ENCODE measurements around the gene MAPK12. TPM values are rescaled to one million over a fixed set of nuclear protein-coding genes. Genes with fewer than 3 reads are reported as not detected.

MAPK12 gene
- total and polyA plus RNA-seq, 2 of the 8 experiments (the other 6 are each of a cell fraction or from before 2014, with no cell fraction given), result 17.3 to 20.3 TPM

- Histone ChIP-seq H4K91ac (replicated peaks; ENCODE audit: insufficient read length, low read length) (no peak overlapping the region), H4K8ac (ENCODE audit: extremely low read depth, insufficient read depth, low read length) (no peak overlapping the region), H3K4me1 (replicated peaks in 1 of 4; ENCODE audit: control insufficient read depth in 3 of 4, insufficient read depth in 4 of 4, low read length in 3 of 4) (peaks cover 0 to 2% (median 0%) of the 10 kb centered on the region in 4 experiments; a peak in 2 of 7 replicates), H3K56ac (replicated peaks; ENCODE audit: insufficient read length, low read depth, low read length) (no peak overlapping the region), H3K14ac (ENCODE audit: insufficient read length) (no peak overlapping the region), H4K20me1 (replicated peaks in 1 of 2; ENCODE audit: control insufficient read depth in 1 of 2, insufficient read depth in 2 of 2, low read length in 2 of 2) (peaks cover 0 to 10% of the 10 kb centered on the region in 2 experiments), H2BK5ac (ENCODE audit: low read depth, low read length) (no peak overlapping the region), H3K4me2 (ENCODE audit: insufficient read depth in 1 of 2, low read depth in 2 of 2, low read length in 2 of 2) (no peak overlapping the region), H3K27me3 (replicated peaks in 1 of 4; ENCODE audit: control insufficient read depth in 3 of 4, extremely low read depth in 1 of 4, insufficient read depth in 3 of 4, low read length in 3 of 4) (no peaks in the 10 kb centered on the region), H2BK15ac (ENCODE audit: low read length) (no peak overlapping the region), H3K79me1 (ENCODE audit: low read depth, low read length) (no peaks in the 10 kb centered on the region), H2BK20ac (ENCODE audit: low read length) (no peak overlapping the region), H3K18ac (ENCODE audit: extremely low read depth, low read length) (no peak overlapping the region), H3K36me3 (ENCODE audit: control insufficient read depth in 2 of 4, insufficient read depth in 4 of 4, low read length in 3 of 4) (peaks cover 26 to 87% (median 45%) of the 10 kb centered on the region in 4 experiments), H4K5ac (ENCODE audit: insufficient read length, low read depth, low read length) (no peak overlapping the region), H3K23me2 (ENCODE audit: low read depth, low read length) (no peaks in the 10 kb centered on the region), H3K27ac (ENCODE audit: low read depth, low read length) (no peak overlapping the region), H3K4ac (replicated peaks; ENCODE audit: insufficient read length, low read depth, low read length) (no peak overlapping the region), H2AFZ (ENCODE audit: low read length) (no peak overlapping the region), H3K4me3 (ENCODE audit: extremely low read depth in 1 of 4, insufficient read depth in 2 of 4, low read depth in 3 of 4, low read length in 4 of 4) (no peak overlapping the region), H3K23ac (ENCODE audit: insufficient read length) (no peak overlapping the region), H2BK12ac (ENCODE audit: low read depth, low read length) (no peak overlapping the region), H3K9ac (replicated peaks in 1 of 4; ENCODE audit: extremely low read depth in 1 of 4, low read depth in 3 of 4, low read length in 3 of 4) (no peak overlapping the region), H3K9me3 (ENCODE audit: insufficient read depth in 2 of 2, low read depth in 1 of 2, low read length in 1 of 2) (peaks cover 3 to 12% of the 10 kb centered on the region in 2 experiments; a peak in 3 of 4 replicates), H3K79me2 (ENCODE audit: control insufficient read depth in 1 of 2, insufficient read depth in 2 of 2, low read length in 2 of 2) (no peaks in the 10 kb centered on the region), H2AK5ac (ENCODE audit: low read depth, low read length) (no peak overlapping the region), H2BK120ac (replicated peaks; ENCODE audit: low read depth, low read length) (no peak overlapping the region)
- FAIRE-seq (no peak), DNase-seq (ENCODE audit: low read depth in 1 of 2, low spot score in 2 of 2) (no peak)
- WGBS, 2 experiments (ENCODE audit: extremely low coverage in 1 of 2, insufficient coverage in 1 of 2, insufficient read length in 1 of 2, insufficient replicate concordance in 2 of 2, low coverage in 1 of 2, low lambda C conversion rate in 2 of 2, missing lambda C conversion rate in 1 of 2), result 92% methylated on average over 33 of the region's 36 CpGs; no CpG with 5 or more reads in 1 of the 2 experiments
- POLR2A ChIA-PET (ENCODE audit: partially characterized antibody), result interaction anchor here (1.0 to 1.2 kb wide), 3 partner anchors 12 to 161 kb away, joined by 3 to 6 read pairs (median 4); no protein-coding TSS in a partner anchor
- CTCF ChIA-PET (ENCODE audit: partially characterized antibody), result interaction anchor here (1.2 to 3.5 kb wide), 4 partner anchors 9 to 60 kb away, joined by 3 to 11 read pairs (median 5); no protein-coding TSS in a partner anchor
- no peak for TF ChIP-seq SP2 (IDR thresholded peaks at IDR 0.05; ENCODE audit: low read length)
- no peak for TF ChIP-seq POU5F1 (IDR thresholded peaks at IDR 0.05; ENCODE audit: low read depth, low read length)
- TF ChIP-seq BRCA1 (IDR thresholded peaks at IDR 0.05; ENCODE audit: low read depth, low read length), result no peak
- no peak for TF ChIP-seq CHD1 (IDR thresholded peaks at IDR 0.05; ENCODE audit: low read depth, low read length)
- TF ChIP-seq SIN3A (conservative IDR thresholded peaks at IDR 0.05 in 1 of 2, IDR thresholded peaks at IDR 0.05 in 1 of 2; ENCODE audit: low read depth in 1 of 2, low read length in 2 of 2), result no peak
- no peak for TF ChIP-seq RAD21 (IDR thresholded peaks at IDR 0.05 in 1 of 2, conservative IDR thresholded peaks at IDR 0.05 in 1 of 2; ENCODE audit: low read depth in 2 of 2, low read length in 2 of 2)
- no peak for TF ChIP-seq FOSL1 (IDR thresholded peaks at IDR 0.05; ENCODE audit: insufficient read depth, low read depth, low read length)
- no peak for TF ChIP-seq SP4 (IDR thresholded peaks at IDR 0.05; ENCODE audit: low read length)
- no peak for TF ChIP-seq SAP30 (IDR thresholded peaks at IDR 0.05; ENCODE audit: insufficient read depth, insufficient replicate concordance, low read length)
- TF ChIP-seq CTCF (IDR thresholded peaks at IDR 0.05; ENCODE audit: control extremely low read depth in 1 of 3, insufficient read depth in 1 of 3, low read depth in 1 of 3, low read length in 3 of 3), result no peak
- no peak for TF ChIP-seq GABPA (IDR thresholded peaks at IDR 0.05; ENCODE audit: borderline replicate concordance, insufficient read depth, low read length)
These were observed 19.9 kb upstream of the MAPK12 start for GRCh38 chr22:50281384-50281760.

All from H1 (cell line).